KOPT-K1 (cell line): ENCODE data around the gene PTPRN2.
"Not testable (repeated sequence)": the region's sequence is repeated elsewhere in the genome, so short reads cannot be mapped to it uniquely, and the experiment has no call there.

Experiments used
- H3K27ac ChIP-seq: fragments of 200-600 bp; sonication (generic); 2 replicates; pipeline ENCODE4 v1.5.1; 2016; ENCODE audit warnings: antibody characterized with exemption, mild to moderate bottlenecking, low read depth, low read length; ENCODE audit not compliant: poor library complexity, severe bottlenecking
- H3K36me3 ChIP-seq: fragments of 200-600 bp; sonication (generic); 2 replicates; pipeline ENCODE4 v1.5.1; 2017; ENCODE audit warnings: antibody characterized with exemption, mild to moderate bottlenecking, low read length, moderate library complexity; ENCODE audit not compliant: insufficient read depth
- H3K9me3 ChIP-seq: fragments of 200-600 bp; sonication (generic); 2 replicates; pipeline ENCODE4 v1.5.1; 2017; ENCODE audit warnings: antibody characterized with exemption, low read length, mild to moderate bottlenecking; ENCODE audit not compliant: insufficient read depth, poor library complexity, severe bottlenecking

Gene PTPRN2

GRCh38 chr7:158527915-158528502, 59.6 kb downstream of the PTPRN2 start:
- H3K9me3 ChIP-seq, result peaks cover 5% of the 10 kb centered on the region
- H3K36me3 ChIP-seq, result no peaks in the 10 kb centered on the region
- no peak overlapping the region for H3K27ac ChIP-seq

- H3K36me3 ChIP-seq, result no peaks in the 10 kb centered on the region
- H3K9me3 ChIP-seq, result peaks cover 10% of the 10 kb centered on the region
- no peak overlapping the region for H3K27ac ChIP-seq
Measured at GRCh38 chr7:158527495-158527894, 60.1 kb downstream of the PTPRN2 start.

- H3K36me3 ChIP-seq, result no peaks in the 10 kb centered on the region
- no peak overlapping the region for H3K27ac ChIP-seq
- peaks cover 14% of the 10 kb centered on the region for H3K9me3 ChIP-seq
Measured at GRCh38 chr7:158527038-158527437, 60.6 kb downstream of the PTPRN2 start.

GRCh38 chr7:158526531-158526930, 61.1 kb downstream of the PTPRN2 start:
- peaks cover 18% of the 10 kb centered on the region for H3K9me3 ChIP-seq
- no peaks in the 10 kb centered on the region for H3K36me3 ChIP-seq
- no peak overlapping the region for H3K27ac ChIP-seq

GRCh38 chr7:158525648-158526484, 61.8 kb downstream of the PTPRN2 start:
- no peak overlapping the region for H3K27ac ChIP-seq
- peaks cover 18% of the 10 kb centered on the region for H3K9me3 ChIP-seq
- no peaks in the 10 kb centered on the region for H3K36me3 ChIP-seq

GRCh38 chr7:158524749-158525635, 62.6 kb downstream of the PTPRN2 start:
- Histone ChIP-seq H3K27ac (no peak overlapping the region), H3K9me3 (peaks cover 18% of the 10 kb centered on the region), H3K36me3 (no peaks in the 10 kb centered on the region)

- H3K9me3 ChIP-seq, result peaks cover 18% of the 10 kb centered on the region
- not testable (repeated sequence) for H3K27ac ChIP-seq, H3K36me3 ChIP-seq
Measured at GRCh38 chr7:158524286-158524685, 63.3 kb downstream of the PTPRN2 start.

GRCh38 chr7:158523877-158524276, 63.7 kb downstream of the PTPRN2 start:
- peaks cover 18% of the 10 kb centered on the region for H3K9me3 ChIP-seq
- not testable (repeated sequence) for H3K36me3 ChIP-seq, H3K27ac ChIP-seq

- H3K36me3 ChIP-seq, H3K27ac ChIP-seq: not testable (repeated sequence)
- H3K9me3 ChIP-seq, result peaks cover 18% of the 10 kb centered on the region
Measured at GRCh38 chr7:158523165-158523856, 64.3 kb downstream of the PTPRN2 start.

GRCh38 chr7:158521795-158522194, 65.8 kb downstream of the PTPRN2 start:
- not testable (repeated sequence) for H3K36me3 ChIP-seq, H3K27ac ChIP-seq
- peaks cover 18% of the 10 kb centered on the region for H3K9me3 ChIP-seq

- Histone ChIP-seq H3K27ac (no peak overlapping the region), H3K9me3 (peaks cover 18% of the 10 kb centered on the region), H3K36me3 (no peaks in the 10 kb centered on the region)
Measured at GRCh38 chr7:158520825-158521224, 66.8 kb downstream of the PTPRN2 start.

- Histone ChIP-seq H3K9me3 (peaks cover 18% of the 10 kb centered on the region), H3K36me3 (no peaks in the 10 kb centered on the region), H3K27ac (no peak overlapping the region)
Measured at GRCh38 chr7:158519633-158520174, 67.9 kb downstream of the PTPRN2 start.

- H3K27ac ChIP-seq, result no peak overlapping the region
- H3K9me3 ChIP-seq, result peaks cover 18% of the 10 kb centered on the region
- no peaks in the 10 kb centered on the region for H3K36me3 ChIP-seq
Measured at GRCh38 chr7:158518980-158519632, 68.5 kb downstream of the PTPRN2 start.

- H3K9me3 ChIP-seq, result peaks cover 9% of the 10 kb centered on the region
Measured at GRCh38 chr7:158517571-158517970, 70.1 kb downstream of the PTPRN2 start.

More at GRCh38 chr7:158517571-158517970, 70.1 kb downstream of the PTPRN2 start:
- no peaks in the 10 kb centered on the region for H3K36me3 ChIP-seq
- H3K27ac ChIP-seq, result no peak overlapping the region
